Sigmoid colon (tissue), 4 donors: ENCODE data around the gene CGB2.

Source experiments
- EP300 ChIP-seq, 4 donors: sonication (generic); formaldehyde crosslinking; IDR thresholded peaks; one replicate each; pipeline ENCODE4 v1.6.1; 2017; ENCODE audit warnings: antibody characterized with exemption in 4 of 4
- POLR2A ChIP-seq, 2 donors: fragments of 450-650 bp; IDR thresholded peaks; one replicate each; pipeline ENCODE4 v1.6.1; 2016; ENCODE audit warnings: antibody characterized with exemption in 2 of 2, mild to moderate bottlenecking in 2 of 2, moderate library complexity in 2 of 2
- POLR2AphosphoS5 ChIP-seq, 4 donors: sonication (generic); formaldehyde crosslinking; IDR thresholded peaks; one replicate each; pipeline ENCODE4 v1.6.1; 2017; ENCODE audit warnings: antibody characterized with exemption in 4 of 4
- TF ChIP-seq, protein P1 (sequence below), 4 experiments: fragments of 450-650 bp in 3 of 4; fragments of 200-600 bp in 1 of 4; IDR thresholded peaks; one replicate each; pipeline ENCODE4 v1.5.1; 2016 to 2019; ENCODE audit warnings: antibody characterized with exemption in 4 of 4, mild to moderate bottlenecking in 3 of 4, moderate library complexity in 2 of 4

DNA sequence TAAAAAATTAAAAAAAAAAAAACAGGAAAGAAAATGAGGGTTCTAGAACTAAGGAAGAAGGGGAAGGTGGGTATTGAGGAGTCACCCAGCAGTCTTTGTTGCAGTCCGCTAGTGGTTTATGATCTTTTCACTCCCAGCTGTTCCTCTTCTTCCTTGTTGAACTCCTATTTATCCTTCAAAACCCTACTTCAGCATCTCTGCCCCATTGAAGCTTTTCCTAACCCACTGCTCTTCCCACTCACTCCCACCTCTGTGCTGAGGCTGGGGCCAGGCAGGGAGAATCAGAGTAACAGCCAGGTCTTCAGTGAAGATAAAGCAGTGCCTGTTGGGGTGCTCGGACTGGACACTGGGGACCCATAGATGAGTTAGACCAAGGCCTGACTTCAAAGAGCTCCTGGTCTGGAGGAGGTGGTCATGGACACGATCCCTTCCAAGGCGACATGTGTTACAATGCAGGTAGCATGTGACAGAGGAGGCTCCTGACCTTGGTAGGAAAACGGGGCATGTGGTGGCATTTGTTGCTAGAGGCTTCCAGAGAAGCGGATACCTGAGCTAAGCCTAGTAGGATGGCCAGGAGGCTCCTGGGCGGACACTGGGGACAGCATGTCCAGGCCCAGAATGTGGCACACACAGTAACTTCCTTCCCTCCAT is 26.6 kb upstream of the CGB2 start:
- TF ChIP-seq, protein P1, sequence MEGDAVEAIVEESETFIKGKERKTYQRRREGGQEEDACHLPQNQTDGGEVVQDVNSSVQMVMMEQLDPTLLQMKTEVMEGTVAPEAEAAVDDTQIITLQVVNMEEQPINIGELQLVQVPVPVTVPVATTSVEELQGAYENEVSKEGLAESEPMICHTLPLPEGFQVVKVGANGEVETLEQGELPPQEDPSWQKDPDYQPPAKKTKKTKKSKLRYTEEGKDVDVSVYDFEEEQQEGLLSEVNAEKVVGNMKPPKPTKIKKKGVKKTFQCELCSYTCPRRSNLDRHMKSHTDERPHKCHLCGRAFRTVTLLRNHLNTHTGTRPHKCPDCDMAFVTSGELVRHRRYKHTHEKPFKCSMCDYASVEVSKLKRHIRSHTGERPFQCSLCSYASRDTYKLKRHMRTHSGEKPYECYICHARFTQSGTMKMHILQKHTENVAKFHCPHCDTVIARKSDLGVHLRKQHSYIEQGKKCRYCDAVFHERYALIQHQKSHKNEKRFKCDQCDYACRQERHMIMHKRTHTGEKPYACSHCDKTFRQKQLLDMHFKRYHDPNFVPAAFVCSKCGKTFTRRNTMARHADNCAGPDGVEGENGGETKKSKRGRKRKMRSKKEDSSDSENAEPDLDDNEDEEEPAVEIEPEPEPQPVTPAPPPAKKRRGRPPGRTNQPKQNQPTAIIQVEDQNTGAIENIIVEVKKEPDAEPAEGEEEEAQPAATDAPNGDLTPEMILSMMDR (IDR thresholded peaks at IDR 0.05), result no peak
- TF ChIP-seq POLR2A (IDR thresholded peaks at IDR 0.05) (no peak), EP300 (IDR thresholded peaks at IDR 0.05) (no peak), POLR2AphosphoS5 (IDR thresholded peaks at IDR 0.05) (no peak)
